ENCODE measurements around the gene TRAK1. TPM values are rescaled to one million over a fixed set of nuclear protein-coding genes. Genes with fewer than 3 reads are reported as not detected.

TRAK1 gene
- total RNA-seq, 1 donor from 2014 or later = 53.8 TPM

GRCh38 chr3:42062464-42062863 lies 28.7 kb upstream of the TRAK1 start:
- TF ChIP-seq CTCF (IDR thresholded peaks at IDR 0.05; ENCODE audit: unreplicated experiment) = no peak
- Mint-ChIP-seq H3K4me1 (ENCODE audit: low read depth) (peaks cover 13% of the 10 kb centered on the region), H3K27me3 (no peaks in the 10 kb centered on the region), H3K36me3 (ENCODE audit: insufficient read depth) (no peaks in the 10 kb centered on the region), H3K4me3 (ENCODE audit: low read depth) (no peak overlapping the region), H3K9me3 (ENCODE audit: low read depth) (no peaks in the 10 kb centered on the region), H3K27ac (no peak overlapping the region)
- no peak for DNase-seq (ENCODE audit: low spot score, unreplicated experiment)

GRCh38 chr3:42063888-42064287 lies 27.3 kb upstream of the TRAK1 start:
- peaks cover 10% of the 10 kb centered on the region for H3K4me1 Mint-ChIP-seq (ENCODE audit: low read depth)
- H3K27me3 Mint-ChIP-seq = no peaks in the 10 kb centered on the region
- H3K36me3 Mint-ChIP-seq (ENCODE audit: insufficient read depth) = no peaks in the 10 kb centered on the region
- H3K9me3 Mint-ChIP-seq (ENCODE audit: low read depth) = no peaks in the 10 kb centered on the region
- no peak overlapping the region for H3K4me3 Mint-ChIP-seq (ENCODE audit: low read depth)
- no peak overlapping the region for H3K27ac Mint-ChIP-seq
- DNase-seq (ENCODE audit: low spot score, unreplicated experiment) = no peak
- no peak for TF ChIP-seq CTCF (IDR thresholded peaks at IDR 0.05; ENCODE audit: unreplicated experiment)

- no peaks in the 10 kb centered on the region for H3K36me3 Mint-ChIP-seq (ENCODE audit: insufficient read depth)
Observed at GRCh38 chr3:42066516-42067181, 24.5 kb upstream of the TRAK1 start.

GRCh38 chr3:42067326-42067725 lies 23.8 kb upstream of the TRAK1 start:
- DNase-seq (ENCODE audit: low spot score, unreplicated experiment) = no peak
- H3K36me3 Mint-ChIP-seq (ENCODE audit: insufficient read depth) = no peaks in the 10 kb centered on the region
- peaks cover 14% of the 10 kb centered on the region for H3K4me1 Mint-ChIP-seq (ENCODE audit: low read depth)
- no peak overlapping the region for H3K4me3 Mint-ChIP-seq (ENCODE audit: low read depth)
- no peak for TF ChIP-seq CTCF (IDR thresholded peaks at IDR 0.05; ENCODE audit: unreplicated experiment)
- H3K27me3 Mint-ChIP-seq = no peaks in the 10 kb centered on the region
- peak overlapping the region; percentile 91 for H3K27ac Mint-ChIP-seq
- no peaks in the 10 kb centered on the region for H3K9me3 Mint-ChIP-seq (ENCODE audit: low read depth)

More at GRCh38 chr3:42066516-42067181, 24.5 kb upstream of the TRAK1 start:
- TF ChIP-seq CTCF (IDR thresholded peaks at IDR 0.05; ENCODE audit: unreplicated experiment) = no peak
- no peak for DNase-seq (ENCODE audit: low spot score, unreplicated experiment)
- Mint-ChIP-seq H3K4me3 (ENCODE audit: low read depth) (no peak overlapping the region), H3K27me3 (no peaks in the 10 kb centered on the region), H3K4me1 (ENCODE audit: low read depth) (peaks cover 12% of the 10 kb centered on the region), H3K27ac (peak overlapping the region; percentile 91), H3K9me3 (ENCODE audit: low read depth) (no peaks in the 10 kb centered on the region)

GRCh38 chr3:42068303-42069088 lies 22.7 kb upstream of the TRAK1 start:
- H3K4me3 Mint-ChIP-seq (ENCODE audit: low read depth) = no peak overlapping the region
- no peak overlapping the region for H3K27ac Mint-ChIP-seq
- no peaks in the 10 kb centered on the region for H3K36me3 Mint-ChIP-seq (ENCODE audit: insufficient read depth)
- no peak for DNase-seq (ENCODE audit: low spot score, unreplicated experiment)
- TF ChIP-seq CTCF (IDR thresholded peaks at IDR 0.05; ENCODE audit: unreplicated experiment) = no peak
- no peaks in the 10 kb centered on the region for H3K27me3 Mint-ChIP-seq
- H3K9me3 Mint-ChIP-seq (ENCODE audit: low read depth) = no peaks in the 10 kb centered on the region
- peaks cover 22% of the 10 kb centered on the region for H3K4me1 Mint-ChIP-seq (ENCODE audit: low read depth)
